H4 (cell line): ENCODE measurements around the gene SPG11. TPM values are rescaled to one million over a fixed set of nuclear protein-coding genes. Genes with fewer than 3 reads are reported as not detected.
"Not testable (repeated sequence)": the region's sequence is repeated elsewhere in the genome, so short reads cannot be mapped to it uniquely, and the experiment has no call there.

Source experiments
- DNase-seq: peaks from one replicate; pipeline ENCODE4 v3.0.0-alpha.2; 2015; ENCODE audit warnings: low spot score
- total RNA-seq: library from RNA; depleted of rRNA; stranded (reverse); fragments of >200 nt; shearing (Covaris generic); gene quantifications from 2 replicates; pipeline ENCODE4 v1.2.3, GENCODE V29; 2014

SPG11 gene
- total RNA-seq, 1 experiment from 2014 or later, result 30.1 TPM

DNA sequence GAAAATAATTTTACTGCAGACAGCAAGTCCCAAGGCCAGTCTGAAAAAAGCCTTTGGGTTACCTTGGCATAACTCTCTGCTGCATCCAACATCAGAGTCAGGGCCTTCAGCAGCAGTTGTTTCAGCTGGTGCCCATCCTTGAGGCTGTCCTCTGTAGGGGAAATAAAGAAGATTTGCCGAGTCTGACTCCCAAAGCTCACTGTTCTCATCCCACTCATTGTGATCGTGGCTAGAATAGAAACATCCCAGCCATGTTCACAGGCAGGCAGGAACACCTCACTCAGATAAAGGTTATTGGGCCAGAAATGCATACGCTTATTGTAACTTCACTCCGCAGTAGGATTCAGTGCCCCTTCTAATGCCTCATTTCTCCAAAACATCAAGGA lies 97.3 kb downstream of the SPG11 start:
- DNase-seq, result no peak

DNA sequence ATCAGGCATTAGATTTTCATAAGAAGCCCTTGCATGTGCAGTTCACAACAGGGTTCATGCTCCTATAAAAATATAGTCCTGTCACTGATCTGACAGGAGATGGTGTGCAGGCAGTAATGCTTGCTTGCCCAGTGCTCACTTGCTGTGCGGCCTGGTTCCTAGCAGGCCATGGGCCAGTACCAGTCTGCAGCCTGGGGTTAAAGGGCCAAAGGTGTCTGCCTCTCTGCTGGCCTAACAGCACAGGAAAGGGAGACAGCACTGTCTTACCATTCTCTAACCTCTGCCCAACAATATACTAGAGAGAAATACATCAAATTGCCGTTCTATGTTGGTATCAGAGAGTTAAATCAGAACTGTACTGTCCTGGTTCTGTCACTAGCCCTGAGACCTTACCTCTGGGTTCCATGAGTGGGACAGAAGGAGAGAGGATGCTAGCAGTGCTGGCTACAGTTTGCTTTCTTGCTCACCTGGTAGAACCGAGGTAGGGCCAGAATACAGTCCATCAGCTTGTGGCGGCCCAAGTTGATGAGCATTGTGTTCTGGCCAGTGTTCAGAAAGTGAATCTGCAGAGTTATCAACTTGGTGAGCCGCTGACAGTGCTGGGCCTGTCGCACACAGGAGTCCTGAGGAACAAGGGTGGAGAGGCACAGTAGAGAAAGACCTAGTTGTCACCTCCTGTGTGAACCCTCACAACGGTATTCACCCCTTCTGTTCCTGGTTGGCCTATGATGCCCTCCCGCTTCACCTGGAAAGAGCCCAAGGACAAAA lies 97.9 kb downstream of the SPG11 start:
- no peak for DNase-seq

DNA sequence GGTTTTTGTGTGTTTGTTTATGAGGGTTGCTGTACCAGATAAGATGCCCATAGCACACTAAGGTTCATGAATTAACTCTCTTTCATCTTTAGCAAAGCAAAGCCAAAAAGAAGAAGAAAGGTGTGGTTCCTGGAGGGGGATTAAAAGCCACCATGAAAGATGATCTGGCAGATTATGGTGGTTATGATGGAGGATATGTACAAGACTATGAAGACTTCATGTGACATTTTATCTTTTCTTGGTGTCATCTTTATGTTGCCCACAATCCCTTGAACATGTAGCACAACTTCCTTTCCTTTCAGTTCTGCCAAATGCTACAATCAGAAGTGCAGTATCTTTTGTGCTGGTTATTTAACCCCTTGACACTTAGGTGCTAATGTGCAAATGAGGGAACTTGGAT lies 102.5 kb downstream of the SPG11 start:
- not testable (repeated sequence) for DNase-seq

DNA sequence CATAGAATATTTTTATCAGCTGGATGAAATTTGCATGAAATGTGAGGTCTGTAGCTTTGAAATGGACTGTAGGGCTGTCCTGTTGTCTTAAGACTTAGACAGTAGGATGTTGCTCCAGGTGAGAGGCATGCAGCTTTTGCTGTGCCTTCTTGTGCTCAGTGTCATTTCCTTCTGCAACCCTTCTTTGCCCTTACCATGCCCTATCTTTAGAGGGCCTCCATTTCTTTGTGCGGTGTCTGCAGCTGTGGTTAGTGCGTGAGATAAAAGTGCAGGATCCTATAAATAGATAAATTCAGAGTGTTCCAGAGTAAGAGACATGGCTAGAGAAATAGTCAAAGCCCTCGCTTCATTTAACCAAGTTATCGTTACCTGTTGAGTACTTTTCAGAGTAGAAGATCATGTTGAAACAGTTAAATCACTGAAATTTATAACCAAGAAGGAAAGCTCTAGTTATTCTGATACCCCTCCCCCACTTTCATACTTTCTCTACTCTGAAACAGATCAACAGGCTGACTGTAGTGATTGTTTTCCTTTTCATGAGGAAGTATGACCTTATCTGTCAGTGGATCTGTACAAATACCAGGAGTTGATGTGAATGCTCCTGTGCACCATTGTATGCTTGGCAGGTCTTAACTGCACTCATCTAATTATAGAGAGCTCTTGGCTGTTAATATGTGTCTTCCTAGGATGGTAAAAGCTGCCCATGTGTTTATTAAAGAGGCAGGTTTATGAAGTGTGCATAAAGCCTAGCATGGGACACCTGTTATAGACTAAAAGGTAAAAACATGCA lies 108.3 kb downstream of the SPG11 start:
- DNase-seq, result no peak

DNA sequence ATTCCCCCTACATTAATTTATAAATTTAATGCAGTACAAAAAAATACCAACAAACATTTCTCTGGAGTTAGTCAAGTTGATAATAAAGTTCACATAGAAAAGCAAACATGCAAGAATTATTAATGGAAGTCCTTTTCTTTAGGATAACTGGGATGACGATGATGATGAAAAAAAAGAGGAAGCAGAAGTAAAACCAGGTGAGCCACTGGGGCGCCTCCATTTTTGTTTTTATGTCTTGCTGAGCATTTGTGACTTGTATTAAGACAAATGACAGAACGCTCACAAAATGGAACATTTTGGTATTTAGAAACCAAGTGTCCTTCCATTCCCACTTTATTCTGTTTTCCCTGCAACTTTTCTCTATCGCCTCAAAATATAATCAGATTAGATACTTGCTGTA lies 112.7 kb downstream of the SPG11 start:
- no peak for DNase-seq

DNA sequence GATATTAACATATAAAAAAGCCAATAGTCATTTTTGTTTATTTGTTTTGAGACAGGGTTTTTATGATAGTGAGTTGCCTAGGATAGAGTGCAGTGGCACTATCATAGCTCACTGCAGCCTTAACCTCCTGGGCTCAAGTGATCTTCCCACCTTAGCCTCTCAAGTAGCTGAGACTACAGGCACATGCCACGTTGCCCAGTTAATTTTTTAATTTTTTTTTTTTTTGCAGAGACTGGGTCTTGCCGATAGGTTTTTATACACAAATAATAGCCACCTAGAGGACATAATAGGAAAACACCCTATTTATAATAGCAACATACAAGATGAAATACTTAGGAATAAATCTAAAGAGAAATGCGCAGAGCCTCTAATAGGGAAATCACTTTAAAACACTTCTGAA lies 113.2 kb downstream of the SPG11 start:
- DNase-seq, result peak; percentile 25

DNA sequence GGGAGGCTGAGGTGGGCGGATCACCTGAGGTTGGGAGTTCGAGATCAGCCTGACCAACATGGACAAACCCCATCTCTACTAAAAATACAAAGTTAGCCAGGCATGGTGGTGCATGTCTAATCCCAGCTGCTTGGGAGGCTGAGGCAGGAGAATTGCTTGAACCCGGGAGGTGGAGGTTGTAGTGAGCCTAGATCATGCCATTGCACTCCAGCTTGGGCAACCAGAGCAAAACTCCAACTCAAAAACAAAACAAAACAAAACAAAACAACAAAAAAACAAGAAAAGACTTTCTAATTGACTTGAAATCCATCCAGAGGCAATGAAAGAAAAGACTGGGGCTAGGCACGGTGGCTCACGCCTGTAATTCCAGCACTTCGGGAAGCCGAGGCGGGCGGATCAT lies 114.3 kb downstream of the SPG11 start:
- DNase-seq, result not testable (repeated sequence)

DNA sequence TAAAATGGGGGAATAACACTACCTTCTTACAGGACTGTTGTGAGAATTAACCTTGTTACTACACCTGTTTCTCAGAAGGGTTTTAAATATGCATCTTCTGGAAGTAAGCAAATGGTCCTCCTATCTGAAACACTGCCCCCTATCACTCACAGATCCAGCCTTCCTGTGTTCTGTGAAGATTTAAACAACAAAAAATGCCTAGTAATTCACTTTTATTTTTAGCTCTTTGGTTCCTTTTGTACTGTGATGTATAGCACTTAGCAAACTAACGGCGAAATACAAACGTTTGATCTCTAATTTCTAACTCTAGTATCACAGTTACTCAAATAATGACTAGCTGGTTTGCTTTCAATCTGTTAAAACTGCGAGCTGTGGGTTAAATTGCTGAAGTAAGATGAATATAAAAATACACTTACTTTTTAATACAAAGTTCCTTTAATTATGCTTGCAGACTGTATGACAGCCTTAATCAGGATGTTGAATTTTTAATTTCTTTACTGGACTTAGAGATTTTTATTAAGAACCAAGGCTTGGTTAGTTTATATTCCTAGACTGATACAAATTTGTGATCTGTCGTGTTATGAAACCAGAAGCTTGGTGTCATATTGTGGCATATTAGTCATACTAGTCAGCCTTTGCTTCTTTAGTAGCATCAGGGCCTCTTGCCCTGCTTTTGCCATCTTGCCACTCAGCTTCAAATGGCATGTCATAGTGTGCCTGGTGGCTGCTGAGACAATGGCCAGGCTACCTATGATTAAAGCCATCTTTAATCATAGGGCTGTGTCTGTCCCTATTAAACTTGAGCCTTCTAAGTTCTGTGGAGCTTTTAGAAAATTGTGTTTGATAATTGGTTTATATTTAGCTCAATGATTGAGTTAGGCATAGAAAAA lies 117.3 kb downstream of the SPG11 start:
- DNase-seq, result no peak

DNA sequence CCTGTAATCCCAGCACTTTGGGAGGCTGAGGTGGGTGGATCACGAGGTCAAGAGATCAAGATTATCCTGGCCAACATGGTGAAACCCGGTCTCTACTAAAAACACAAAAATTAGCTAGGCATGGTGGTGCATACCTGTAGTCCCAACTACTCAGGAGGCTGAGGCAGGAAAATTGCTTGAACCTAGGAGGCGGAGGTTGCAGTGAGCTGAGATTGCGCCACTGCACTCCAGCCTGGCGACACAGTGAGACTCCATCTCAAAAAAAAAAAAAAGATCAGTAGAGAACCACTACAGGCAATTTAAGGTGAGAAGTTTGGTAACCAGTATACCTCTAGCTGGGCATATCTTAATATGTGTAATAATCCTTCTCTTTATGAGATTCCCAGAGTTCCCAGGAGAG lies 118.7 kb downstream of the SPG11 start:
- not testable (repeated sequence) for DNase-seq

DNA sequence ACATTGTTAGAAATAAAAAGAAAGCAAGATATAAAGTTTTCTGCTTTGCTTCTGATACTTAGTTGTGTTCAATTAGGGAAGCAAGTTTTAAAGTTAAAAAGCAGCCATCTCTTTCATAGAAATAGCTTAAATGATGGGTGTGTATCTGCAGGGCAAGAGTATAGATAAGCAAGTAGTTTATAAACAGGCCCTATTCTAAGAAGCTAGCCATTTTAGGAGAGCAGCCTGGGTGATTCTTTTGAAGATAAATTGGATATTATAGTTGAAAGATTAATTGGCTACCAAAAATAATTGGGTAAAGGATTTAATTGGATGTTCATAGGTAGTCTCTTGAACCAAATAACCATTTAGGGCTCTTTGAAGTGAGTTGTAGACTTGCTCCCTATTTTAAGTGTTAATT lies 120.9 kb downstream of the SPG11 start:
- DNase-seq, result no peak

DNA sequence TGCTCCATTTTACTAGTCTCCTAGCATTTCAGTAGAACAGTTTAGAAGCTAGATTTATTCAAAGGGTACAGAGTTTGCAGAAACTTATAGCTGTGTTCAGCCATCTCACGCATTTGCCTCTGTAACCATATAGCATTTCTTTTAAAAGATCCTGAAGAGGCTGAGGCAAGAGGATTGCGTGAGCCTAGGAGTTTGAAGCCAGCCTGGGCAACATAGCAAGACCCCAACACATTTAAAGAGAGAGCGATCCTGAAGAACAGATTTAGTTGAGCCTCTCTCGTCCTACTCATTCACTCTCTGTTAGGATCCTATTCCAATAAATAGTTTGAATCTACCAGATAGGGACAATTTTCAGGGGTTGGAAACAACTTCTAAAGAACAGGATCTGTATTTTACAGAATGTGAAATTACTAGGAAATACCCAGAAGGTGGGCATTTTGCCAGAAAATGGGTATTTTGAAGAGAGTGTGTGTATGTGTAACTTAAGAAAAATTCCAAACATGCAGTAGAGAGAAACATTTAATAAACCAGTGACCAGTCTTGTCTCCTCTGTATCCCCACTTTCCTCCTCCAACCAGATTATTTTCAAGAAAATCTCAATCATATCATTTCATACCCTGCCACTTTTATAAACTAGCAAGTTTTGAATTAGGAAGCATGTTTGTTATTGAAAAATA lies 122.0 kb downstream of the SPG11 start:
- DNase-seq, result no peak

DNA sequence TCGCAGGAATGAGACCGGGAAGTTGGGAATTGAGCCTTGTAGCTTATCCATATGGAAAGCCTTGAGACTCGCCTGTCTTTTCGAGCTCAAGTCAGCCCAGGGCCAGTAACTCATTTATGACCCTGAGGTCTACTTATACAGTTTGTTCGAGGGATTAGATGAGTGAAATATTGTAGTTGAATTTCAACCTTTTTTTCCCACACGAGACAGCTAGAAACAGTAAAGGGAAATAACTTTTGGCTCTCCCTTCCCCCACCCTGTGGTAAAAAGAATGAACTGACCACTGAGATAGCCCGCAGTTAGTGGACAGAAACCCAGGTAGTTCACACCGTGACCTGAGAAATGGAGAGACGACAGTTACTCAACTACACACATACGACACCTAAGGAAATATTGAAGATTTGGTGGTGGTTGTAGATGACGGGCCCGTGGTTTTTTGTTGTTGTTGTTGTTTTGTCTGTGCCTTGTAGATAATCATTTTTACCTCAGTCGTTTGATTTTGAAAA lies 125.7 kb downstream of the SPG11 start:
- no peak for DNase-seq

DNA sequence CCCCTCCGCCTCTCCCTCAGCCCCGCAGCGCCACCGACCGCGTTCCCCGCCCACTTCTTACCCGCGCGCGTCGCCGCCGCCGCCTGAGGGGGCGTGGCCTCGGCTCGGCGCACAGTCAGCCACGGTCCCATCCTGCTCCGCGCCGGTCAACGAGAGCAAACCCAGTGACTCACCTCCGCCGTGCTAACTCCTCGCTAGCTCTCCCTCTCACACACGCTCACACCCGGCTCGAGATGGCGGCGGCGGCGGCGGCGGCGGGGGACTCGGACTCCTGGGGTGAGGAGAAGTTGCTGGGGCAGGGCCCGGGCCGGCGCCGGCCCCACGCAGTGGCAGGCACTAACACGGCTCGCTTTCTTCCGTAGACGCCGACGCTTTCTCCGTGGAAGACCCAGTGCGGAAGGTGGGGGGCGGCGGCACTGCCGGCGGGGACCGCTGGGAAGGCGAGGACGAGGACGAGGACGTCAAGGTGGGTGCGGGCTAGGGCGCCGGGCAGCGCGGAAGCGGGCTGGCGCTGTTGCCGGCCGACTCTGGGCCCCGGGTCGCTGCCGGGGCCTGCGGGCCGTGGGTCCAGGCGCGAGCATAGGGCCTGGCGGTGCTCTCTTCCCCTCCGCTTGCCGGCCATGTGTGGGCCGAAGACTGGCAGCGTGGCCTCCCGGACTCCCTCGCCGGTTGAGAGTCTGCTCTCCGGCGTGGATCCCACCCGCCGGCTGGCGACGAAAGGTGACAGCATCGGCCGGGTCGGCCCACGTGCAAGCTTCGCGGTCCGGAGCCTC lies 126.3 kb downstream of the SPG11 start, which contains the start of gene EIF3J:
Gene EIF3J, plus strand, starts transcription at position 186 of the 773 bp plus-strand sequence. Its CDS starts 48 bp downstream, at position 234.
- peak; percentile 97 for DNase-seq

DNA sequence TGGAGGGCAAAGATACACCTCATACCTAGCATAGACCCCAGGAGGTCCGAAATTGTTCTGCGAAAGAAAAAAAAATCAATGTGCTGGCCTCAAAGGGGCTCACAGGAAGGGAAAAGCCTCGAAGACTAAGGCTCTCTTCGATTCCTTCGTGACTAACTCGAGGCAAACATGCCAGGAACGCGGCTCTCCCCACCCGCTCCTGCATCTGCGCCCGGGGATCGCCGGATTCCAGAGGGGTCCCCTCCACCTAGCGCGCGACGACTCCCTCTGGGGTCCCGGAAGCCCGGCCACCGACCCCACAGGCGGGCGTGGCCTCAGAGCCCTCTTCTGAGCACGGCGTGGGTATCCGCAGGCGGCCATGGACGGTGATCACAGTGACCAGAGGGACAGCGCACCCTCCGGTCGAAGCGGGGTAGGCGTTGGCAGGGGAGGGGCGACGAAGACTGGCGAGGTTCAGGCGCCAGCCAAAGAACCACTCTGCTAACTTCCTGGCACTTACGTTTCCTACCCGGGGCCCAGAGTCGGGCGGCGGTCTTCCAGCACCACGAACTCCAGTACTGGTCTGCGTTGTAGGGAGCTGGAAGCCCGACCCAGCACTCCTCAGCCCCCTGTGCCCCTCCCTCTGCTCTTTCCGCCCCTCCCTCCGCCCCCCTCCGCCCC lies 127.0 kb downstream of the SPG11 start:
- peak; percentile 89 for DNase-seq

DNA sequence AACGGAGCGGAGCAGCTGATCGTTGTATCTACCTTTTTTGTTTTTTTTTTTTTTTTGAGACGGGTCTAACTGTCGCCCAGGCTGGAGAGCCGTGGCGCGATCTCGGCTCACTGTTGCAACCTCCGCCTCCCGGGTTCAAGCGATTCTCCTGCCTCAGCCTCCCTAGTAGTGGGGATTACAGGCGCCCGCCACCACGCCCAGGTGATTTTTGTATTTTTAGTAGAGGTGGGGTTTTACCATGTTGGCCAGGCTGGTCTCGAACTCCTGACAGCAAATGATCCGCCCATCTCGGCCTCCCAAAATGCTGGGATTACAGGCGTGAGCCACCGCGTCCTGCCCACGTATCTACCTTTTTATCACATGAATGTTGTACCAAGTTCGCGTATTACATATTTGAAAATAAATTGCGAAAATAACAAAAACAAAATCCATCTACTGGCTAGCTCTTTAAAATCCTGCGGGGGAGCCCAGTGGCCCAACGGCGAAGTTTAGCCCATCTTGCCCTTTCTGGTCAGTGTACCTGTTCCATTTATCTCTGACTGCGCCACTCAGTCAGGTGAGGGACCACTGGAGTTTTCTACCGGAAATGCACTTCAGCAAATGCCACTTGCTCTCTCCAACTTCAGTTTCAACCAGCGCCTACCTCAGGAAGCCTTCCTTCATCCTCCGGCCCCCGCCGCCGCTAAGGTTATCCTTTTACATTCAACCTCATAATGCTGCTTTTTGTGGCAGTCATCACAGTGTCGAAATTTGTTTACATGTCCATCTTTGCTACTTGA lies 127.8 kb downstream of the SPG11 start:
- no peak for DNase-seq

DNA sequence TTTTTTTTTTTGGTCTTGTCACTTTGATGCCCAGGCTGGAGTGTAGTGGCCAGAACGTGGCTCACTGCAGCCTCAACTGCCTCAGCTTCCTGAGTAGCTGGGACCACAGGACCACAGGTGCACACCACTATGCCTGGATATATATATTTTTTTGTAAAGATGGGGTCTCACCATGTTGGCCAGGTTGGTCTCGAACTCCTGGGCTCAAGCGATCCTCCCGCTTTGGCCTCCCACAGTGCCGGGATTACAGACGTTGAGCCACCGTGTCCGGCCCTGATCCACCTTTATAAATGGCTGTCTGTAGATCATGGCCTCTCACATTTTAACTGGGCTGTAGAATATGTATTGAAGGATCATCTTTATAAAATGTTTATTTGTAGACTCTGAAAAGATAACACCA lies 128.4 kb downstream of the SPG11 start:
- no peak for DNase-seq

DNA sequence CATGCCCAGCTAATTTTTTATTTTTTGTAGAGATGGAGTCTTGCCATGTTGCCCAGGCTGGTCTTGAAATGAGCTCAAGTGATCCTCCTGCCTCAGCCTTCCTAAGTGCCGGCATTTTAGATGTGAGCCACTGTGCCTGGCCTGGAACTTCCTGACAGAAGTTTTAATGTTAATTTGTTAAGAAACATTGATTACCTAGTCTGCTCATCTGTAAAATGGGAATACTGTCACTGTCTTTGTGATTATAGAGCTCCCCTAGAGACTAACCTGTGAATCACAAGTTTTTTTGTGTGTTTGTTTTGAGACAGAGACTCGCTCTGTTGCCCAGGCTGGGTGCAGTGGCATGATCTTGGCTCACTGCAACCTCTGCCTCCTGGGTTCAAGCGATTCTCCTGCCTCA lies 130.8 kb downstream of the SPG11 start:
- no peak for DNase-seq

DNA sequence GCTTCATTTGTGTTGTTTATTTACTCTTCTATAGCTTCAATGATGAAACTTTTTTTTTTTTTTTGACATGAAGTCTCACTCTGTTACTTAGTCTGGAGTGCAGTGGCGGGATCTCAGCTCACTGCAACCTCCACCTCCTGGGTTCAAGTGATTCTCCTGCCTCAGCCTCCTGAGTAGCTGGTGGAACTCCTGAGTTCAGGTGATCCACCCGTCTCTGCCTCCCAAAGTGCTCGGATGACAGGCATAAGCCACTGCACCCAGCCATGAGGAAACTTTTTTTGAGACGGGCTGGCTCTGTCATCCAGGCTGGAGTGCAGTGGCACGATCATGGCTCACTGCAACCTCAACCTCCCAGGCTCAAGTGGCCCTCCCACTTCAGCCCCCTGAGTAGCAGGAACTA lies 131.2 kb downstream of the SPG11 start:
- DNase-seq, result not testable (repeated sequence)

DNA sequence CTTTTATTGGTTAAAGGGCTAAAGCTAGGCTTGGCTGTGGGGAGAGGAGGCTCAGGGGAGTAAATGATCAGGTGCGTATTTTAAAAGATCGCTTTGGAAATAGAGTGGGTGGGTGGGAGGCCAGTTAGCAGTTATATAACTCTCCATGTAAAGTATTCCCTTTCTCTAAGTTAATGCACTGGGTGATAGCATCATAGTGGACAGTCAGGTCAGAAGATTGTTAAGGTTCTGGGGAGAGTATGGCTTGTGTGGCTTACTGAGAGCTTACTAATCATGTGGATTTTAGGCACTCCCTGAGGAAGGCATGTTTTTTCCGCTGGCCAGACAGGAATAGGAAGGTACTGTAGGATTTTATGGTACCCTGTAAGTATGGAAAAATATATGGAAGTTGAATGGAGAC lies 132.8 kb downstream of the SPG11 start:
- DNase-seq, result no peak
